ENCODE measurements around the gene RBM5.

The RBM5 gene

DNA sequence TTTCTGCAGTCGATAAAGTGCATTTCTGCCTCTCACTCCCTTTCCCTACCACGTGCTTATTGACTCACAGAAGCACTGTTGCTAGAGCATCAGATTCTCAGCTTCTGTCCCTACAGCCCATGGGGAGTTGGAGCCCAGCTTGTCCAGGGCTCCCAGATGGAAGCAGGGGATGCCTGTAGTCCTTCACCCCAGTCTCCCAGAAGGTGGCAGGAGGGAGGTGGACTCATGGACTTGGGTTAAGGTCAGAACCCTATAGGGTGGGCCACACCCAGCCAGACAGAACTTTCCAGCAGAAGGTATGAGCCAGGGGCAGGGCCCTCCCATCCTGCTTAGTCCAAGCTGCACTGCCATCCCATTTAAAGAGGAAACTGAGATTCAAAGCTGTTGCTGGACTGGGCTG lies 33.4 kb downstream of the RBM5 start:
- peak overlapping the region; percentile 78; the same call in 1 of the 2 replicates for H3K27ac ChIP-seq
- TF ChIP-seq, protein P1, sequence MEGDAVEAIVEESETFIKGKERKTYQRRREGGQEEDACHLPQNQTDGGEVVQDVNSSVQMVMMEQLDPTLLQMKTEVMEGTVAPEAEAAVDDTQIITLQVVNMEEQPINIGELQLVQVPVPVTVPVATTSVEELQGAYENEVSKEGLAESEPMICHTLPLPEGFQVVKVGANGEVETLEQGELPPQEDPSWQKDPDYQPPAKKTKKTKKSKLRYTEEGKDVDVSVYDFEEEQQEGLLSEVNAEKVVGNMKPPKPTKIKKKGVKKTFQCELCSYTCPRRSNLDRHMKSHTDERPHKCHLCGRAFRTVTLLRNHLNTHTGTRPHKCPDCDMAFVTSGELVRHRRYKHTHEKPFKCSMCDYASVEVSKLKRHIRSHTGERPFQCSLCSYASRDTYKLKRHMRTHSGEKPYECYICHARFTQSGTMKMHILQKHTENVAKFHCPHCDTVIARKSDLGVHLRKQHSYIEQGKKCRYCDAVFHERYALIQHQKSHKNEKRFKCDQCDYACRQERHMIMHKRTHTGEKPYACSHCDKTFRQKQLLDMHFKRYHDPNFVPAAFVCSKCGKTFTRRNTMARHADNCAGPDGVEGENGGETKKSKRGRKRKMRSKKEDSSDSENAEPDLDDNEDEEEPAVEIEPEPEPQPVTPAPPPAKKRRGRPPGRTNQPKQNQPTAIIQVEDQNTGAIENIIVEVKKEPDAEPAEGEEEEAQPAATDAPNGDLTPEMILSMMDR (conservative IDR thresholded peaks at IDR 0.05), result no peak

DNA sequence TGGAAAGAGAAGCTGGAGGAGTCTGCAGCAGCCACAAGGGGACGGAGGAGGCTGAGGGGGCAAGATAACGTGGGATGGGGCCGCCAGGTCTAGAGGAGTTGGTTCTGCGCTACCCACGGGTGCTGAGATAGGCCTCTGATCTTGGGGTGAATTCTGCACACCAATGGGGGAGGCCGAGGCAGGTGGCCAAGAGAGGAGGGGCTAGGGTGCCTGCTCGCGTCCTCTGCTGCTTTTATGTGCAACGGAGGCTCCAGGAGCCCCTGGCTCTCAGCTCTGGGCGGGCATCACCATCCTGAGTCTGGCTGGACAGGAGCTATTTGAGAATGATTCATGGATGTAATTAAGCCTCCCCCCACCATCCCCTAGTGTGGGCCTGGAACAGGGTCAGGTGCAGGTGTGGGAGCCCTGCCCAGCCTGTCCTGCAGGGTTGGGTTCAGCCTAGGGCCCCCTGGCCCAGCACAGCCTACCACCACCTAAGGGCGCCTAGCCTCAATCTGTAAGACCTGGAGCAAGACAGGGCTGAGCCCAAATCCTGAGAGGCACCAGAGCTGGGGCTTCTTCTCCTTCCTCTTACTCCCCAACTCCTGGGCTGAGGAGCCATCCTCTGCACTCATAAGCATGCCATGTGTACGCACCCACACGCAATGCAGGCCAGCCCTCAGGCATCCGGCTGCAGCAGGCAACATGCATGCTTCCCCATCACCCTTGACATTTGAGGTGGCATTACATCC lies 34.1 kb downstream of the RBM5 start:
- TF ChIP-seq, protein P1 (conservative IDR thresholded peaks at IDR 0.05), result no peak
- H3K27ac ChIP-seq, result peak overlapping the region; percentile 78

DNA sequence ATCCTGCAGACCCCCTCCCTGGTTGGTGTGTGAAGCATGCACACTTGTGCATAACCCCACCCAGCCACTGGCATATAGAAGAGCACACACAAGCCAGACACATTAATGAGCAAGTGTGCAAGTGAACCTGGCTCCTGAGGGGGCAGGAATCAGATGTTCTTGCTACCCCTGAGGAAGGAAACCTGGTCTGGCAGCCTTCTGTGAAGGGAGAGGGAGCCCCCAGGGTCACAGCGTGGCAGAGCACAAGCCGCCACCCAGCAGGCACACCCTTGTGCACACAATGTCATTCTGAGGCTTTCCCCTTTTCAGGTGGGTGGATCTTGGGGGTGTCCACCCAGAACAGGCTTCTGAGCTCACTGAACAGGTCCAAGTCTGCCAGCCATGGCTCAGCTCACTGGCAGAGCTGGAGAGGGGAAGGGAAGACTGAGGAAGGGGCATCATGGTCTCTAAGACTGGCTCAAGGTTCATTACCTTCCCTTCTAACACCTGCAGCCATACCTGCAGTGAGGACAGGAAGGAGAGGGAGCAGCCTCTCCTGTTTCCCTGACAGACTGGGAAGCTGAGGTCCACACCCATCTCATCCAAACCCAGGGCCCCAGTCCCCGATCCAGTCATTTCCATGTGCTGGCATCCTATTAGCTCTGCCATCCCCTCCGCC lies 34.8 kb downstream of the RBM5 start:
- peak overlapping the region; percentile 78 for H3K27ac ChIP-seq
- TF ChIP-seq, protein P1 (conservative IDR thresholded peaks at IDR 0.05), result no peak

DNA sequence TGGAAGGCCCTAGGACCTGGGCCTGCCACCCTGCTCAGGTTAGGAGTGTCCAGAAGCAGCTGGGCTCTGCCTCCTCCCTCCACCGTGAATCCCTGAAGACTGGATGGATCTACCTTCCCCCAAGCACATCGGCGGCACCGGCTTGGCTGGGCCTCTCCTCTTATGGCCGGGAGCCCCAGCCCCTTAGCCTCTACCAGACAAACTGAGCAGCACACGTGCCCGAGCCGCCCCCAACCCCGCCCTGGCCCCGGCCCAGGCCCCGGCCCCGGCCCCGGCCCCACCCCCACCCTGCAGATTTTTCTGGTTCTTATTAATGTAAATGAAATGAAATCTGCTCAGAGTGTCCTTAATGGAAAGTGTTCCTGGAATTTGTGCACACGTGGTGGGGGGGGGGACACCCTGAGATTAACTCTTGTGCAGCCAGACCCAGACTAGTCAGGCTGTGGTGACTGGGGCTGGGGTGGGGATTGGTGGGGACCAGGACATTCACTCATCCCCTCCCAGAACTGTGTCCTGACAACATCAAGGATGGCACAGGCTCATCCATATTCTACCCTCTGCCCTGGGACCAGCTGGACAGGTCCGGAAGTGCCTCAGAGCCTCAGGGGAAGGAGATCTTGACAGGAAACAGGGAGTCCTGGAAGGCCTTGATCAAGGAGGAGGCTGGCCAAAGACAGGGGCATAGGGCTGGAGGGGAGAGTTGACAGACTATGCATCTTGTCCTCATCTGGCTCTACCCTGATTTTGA lies 35.5 kb downstream of the RBM5 start:
- peak overlapping the region; percentile 78 for H3K27ac ChIP-seq
- TF ChIP-seq, protein P1 (conservative IDR thresholded peaks at IDR 0.05), result no peak

DNA sequence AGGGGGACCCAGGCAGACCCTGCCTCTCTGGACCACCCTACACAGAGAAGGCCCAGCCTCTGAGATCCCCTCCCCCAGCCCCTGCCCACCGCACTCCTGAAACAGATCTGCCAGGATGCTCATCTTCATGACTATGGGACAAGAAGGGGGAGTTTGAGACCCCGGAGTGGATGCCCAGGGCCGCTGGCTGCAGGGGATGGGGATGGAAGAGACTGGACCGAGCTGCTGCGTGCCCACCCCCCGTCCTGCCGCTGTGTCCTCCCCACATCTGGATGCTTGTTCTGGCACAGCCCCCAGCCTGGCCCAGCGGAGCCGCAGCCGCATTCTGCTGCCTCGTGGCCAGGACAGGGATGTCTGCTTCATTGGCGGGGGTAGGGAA lies 36.1 kb downstream of the RBM5 start:
- H3K27ac ChIP-seq, result peak overlapping the region; percentile 78
- TF ChIP-seq, protein P1 (conservative IDR thresholded peaks at IDR 0.05), result no peak

DNA sequence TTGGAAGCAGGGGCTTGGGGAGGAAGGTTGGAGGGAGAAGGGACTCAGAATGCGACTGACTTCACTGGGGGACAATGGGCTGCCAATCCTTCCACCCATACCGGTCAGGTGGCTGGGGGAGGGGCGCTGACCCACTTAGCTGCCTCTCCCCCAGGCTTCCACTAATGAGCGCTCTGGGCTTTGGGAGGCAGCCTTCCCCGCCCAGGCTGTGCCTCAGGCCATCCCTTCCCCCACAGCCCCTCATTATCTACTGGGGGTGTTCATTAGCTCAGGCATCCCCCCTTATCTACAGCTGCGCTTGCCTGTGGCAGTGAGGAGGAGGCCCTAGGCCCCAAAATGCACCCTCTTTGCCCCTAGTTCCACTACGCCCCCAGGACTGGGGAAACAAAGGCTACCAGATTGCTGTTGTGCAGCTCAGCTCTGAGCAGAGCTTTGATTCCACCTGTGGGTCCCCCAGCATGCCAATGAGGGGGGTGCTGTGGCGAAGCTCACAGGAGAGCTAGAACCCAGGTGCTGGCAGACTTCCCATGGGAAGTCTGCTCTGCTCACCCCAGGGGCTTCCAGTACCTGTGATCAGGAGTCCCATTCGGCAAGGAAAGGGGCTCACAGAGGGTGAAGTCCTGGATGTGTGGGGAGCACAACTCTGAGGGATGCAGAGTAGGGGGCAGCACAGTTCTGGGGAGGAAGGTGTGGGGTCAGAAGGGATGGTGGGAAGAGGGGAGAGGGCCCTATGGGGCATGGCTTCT lies 37.0 kb downstream of the RBM5 start:
- TF ChIP-seq, protein P1 (conservative IDR thresholded peaks at IDR 0.05), result no peak
- peak overlapping the region; percentile 78; the same call in 1 of the 2 replicates for H3K27ac ChIP-seq
